ENCODE measurements around the gene CNKSR3.

CNKSR3 gene

DNA sequence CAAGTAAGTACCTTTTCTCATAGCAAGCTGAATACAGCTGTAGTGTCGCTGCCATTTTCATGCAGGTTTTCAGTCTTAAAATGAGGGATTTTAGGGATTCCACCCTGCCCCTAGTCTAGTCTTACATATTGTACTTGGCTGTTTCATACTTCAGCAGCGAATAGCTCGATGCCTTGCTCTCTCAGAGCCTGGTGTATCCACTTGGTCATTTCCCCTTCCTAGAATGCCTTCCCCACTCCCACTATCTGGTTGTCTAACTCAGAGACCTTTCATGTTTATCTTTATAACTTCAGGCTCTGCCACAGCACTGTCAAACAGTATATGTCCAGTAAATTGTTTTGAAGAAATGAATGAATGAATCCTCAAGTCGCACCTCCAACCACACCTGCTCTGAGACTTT lies 132.8 kb downstream of the CNKSR3 start:
- no peak for DNase-seq

DNA sequence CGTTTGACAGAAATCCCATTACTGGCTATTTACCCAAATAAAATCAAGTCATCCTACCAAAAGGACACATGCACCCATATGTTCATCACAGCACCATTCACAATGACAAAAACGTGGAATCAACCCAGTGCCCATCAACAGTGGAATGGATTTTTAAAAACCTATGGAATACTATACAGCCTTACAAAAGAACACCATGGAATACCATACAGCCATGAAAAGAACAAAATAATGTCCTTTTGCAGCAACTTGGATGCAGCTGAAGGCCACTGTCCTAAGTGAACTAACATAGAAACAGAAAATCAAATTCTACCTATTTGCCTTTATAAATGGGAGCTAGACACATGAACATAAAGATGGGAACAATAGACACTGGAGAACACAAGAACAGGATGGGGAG lies 136.5 kb downstream of the CNKSR3 start:
- no peak for DNase-seq

- no peak for DNase-seq
Observed at GRCh38 chr6:154371281-154371680, 139.2 kb downstream of the CNKSR3 start.

DNA sequence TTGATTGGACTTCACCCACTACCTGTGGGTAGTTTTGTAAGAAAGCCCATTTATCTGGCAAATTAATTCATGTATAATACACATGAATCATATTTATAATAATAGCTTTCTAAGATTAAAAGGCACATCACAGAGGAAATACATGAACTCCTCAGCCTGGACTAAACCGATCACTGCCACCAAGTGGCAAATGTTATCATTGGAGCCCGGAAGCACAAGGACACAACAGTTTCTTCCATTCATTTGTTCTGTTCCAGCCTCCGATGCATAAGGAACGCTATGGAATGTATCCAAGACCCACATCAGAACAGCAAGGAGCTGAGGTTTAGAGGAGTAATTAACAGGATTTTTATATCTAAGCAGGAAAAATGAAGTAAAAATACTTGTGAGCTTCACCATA lies 139.9 kb downstream of the CNKSR3 start:
- DNase-seq = no peak

GRCh38 chr6:154367839-154368695 lies 142.4 kb downstream of the CNKSR3 start:
- DNase-seq = no peak

DNA sequence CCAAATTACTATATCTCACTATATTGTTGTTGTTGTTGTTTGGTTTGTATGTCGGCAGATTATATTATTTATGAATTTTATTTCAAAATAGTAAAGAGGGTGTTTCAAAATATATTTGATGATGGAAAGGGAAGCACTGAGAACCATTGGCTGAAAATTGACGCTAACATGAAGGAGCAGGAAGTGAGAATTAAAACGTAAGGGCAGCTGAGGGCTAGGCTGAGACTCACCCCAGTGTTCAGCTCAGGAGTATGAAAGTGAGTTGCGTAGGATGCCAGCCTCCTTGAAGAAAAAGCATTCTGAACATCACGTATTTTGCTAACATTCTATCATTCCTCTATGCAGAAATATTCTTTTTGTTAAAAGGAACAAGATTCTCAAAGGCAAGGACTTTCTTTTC lies 143.1 kb downstream of the CNKSR3 start:
- no peak for DNase-seq

DNA sequence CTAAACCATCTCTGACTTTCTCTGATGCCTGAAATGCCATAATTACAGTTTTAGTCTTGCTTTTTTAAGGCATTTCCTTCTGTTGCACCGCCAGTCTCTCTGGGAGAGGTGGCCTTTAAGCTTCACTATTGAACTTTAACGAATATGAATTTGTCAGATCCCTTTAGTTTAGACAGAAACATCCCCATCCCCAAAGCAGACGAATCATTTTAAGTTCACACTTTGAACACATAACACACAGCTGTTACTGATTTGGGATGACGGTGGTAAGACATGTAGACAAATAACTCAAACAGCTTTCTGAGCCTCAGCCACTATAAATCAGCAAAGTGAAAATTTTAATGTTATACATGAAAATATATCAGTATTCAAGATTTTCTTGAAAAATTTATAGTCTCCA lies 146.7 kb downstream of the CNKSR3 start:
- DNase-seq = no peak

GRCh38 chr6:154361476-154361875 lies 149.0 kb downstream of the CNKSR3 start:
- DNase-seq = no peak

DNA sequence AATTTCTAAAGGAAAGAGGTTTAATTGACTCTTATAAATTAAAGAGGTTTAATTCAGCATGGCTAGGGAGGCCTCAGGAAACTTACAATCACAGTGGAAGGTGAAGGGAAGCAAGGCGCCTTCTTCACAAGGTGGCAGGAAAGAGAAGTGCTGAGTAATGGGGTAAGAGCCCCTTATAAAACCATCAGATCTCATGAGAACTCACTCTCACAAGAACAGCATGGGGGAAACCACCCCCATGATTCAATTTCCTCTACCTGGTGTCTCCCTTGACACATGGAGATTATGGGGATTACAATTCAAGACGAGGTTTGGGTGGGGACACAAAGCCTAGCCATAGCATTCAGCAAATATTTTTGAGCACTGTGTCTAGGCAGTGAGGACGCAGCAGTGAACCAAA lies 150.0 kb downstream of the CNKSR3 start:
- no peak for DNase-seq

DNA sequence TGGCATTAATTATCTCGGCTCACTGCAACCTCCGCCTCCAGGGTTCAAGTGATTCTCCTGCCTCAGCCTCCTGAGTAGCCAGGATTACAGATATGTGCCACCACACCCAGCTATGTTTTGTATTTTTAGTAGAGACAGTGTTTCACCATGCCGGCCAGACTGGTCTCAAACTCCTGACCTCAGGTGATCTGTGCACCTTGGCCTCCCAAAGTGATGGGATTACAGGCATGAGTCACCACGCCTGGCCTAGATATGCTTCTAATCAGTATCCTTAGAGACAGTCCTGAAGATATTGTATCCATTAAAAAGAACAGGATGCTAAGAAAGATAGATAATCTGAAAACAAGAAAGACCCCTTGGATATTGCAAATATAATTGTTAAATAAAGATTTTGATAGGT lies 150.8 kb downstream of the CNKSR3 start:
- DNase-seq = no peak

GRCh38 chr6:154359161-154359574 lies 151.3 kb downstream of the CNKSR3 start:
- DNase-seq = no peak

DNA sequence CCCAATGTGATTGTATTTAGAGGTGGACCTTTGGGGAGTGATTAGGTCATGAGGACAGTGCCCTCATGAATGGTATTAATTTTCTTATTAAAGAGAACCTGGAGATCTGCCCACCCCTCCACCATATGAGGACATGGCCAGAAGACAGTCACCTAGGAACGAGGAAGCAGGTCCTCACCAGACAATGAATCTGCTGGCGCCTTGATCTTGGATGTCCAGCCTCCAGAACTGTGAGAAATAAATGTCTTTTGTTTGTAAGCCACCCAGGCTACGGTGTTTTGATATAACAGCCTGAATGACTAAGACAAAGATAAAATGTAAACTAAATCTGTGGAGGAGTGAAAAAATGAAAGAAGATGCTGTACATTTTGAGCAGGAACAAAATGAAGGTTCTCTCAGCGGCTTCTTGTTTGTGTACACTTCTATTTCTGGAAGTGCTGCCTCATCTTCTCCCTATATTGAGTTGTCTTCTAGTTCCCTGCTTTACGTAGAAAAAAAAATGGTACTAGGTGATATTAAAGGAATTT lies 152.4 kb downstream of the CNKSR3 start:
- DNase-seq = no peak

DNA sequence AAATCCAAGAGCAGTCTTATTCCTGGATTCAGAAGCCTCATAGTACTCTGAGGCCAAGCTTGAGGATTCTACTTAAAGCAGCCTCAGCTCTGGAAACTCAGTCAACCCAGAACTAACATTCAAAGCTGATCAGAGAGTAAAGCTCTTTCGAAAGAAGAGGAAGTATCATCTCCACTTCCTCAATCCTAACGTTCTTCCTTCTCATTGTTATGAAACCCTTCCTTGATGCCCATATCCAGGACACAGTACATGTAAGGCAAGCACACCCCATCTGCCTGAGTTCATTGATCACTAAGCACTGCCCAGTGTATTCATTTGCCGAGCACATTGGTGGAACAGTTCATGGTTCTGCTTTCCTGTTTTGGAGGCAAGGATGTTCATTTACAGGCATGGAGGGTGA lies 153.8 kb downstream of the CNKSR3 start, which contains the start of gene IPCEF1:
Gene IPCEF1, minus strand, starts transcription at position 114 of the 400 bp plus-strand sequence. CDS start 90,856 bp downstream, outside the sequence.
- DNase-seq = no peak

- no peak for DNase-seq
Observed at GRCh38 chr6:154356113-154356512, 154.4 kb downstream of the CNKSR3 start.

GRCh38 chr6:154354265-154354777 lies 156.2 kb downstream of the CNKSR3 start:
- DNase-seq = no peak

DNA sequence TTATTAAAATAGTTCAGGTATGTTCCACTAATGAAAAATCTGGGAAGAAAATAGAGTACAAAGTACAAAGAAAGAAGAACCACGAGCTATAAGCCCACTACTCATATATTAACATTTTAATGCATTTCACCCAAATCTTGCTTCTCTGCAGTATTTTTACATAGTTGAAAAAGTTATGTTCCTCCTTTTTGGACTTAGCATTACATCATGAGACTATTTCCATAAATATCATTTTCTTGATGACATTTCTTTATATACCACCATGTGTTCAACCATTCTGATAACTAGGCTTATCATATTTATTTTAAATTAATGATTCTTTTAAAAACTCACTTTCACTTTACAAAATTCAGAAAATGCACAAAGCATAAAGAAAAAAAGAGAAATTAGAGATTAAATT lies 156.9 kb downstream of the CNKSR3 start:
- no peak for DNase-seq

- no peak for DNase-seq
Observed at GRCh38 chr6:154352898-154353585, 157.4 kb downstream of the CNKSR3 start.

DNA sequence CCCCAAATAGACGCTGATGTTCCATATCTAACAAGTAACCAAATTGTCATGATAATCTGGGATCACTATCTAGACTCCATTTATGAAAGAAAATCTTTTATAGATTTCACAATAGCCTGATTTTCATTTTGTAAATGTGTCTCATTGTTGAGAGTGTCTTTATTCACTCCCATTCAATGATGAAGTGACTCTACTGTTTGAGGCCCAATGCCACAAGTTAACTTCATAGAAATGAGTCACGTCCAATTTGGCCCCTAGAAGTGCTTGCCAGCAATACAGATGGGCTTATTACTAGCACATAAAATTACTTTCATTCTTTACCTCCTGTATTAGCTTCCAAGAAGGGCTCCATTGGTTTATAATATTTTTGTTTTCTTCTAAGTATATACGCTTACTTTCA lies 160.2 kb downstream of the CNKSR3 start:
- no peak for DNase-seq

GRCh38 chr6:154347981-154348380 lies 162.5 kb downstream of the CNKSR3 start:
- no peak for DNase-seq

GRCh38 chr6:154345811-154346210 lies 164.7 kb downstream of the CNKSR3 start:
- DNase-seq = no peak

- no peak for DNase-seq
Observed at GRCh38 chr6:154343473-154344308, 166.8 kb downstream of the CNKSR3 start.

DNA sequence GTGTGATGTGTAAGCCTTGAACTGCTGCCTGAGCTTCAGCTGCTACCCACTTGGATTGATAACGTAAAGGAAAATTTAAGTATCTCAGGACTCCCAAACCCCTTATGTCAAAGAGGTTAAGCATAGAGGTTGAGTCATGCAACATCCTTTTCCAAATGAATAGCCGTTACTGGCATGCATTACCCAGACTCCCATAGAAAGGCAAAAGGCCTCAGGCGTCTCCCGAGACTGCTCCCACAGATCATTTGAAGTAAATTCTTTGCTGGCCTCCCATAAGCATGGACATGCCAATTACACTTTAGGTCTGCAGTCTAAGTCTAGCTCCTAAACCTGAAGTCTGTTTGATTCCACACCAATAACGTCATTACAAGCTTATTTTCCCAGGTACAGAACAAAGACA lies 168.6 kb downstream of the CNKSR3 start:
- no peak for DNase-seq

- DNase-seq = no peak
Observed at GRCh38 chr6:154341336-154341735, 169.1 kb downstream of the CNKSR3 start.
